H1 (cell line): ENCODE results near the gene SPEN. TPM values are rescaled to one million over a fixed set of nuclear protein-coding genes. Genes with fewer than 3 reads are reported as not detected.
A peak's percentile ranks its signal among the peaks of the same experiment; 100 is the strongest.

Source experiments
- CTCF ChIA-PET: fragments of 300-600 bp; sonication (Branson Sonifier 250); formaldehyde crosslinking; loops from one replicate; lab custom pipeline; 2021; ENCODE audit not compliant: partially characterized antibody; lab: Charles Lee
- POLR2A ChIA-PET: fragments of 300-600 bp; sonication (Branson Sonifier 250); formaldehyde crosslinking; loops from one replicate; lab custom pipeline; 2021; ENCODE audit warnings: inconsistent platforms; ENCODE audit not compliant: partially characterized antibody; lab: Charles Lee
- DNase-seq, 2 experiments: peaks; one replicate each; pipeline versions ENCODE4 v3.0.0 to v3.0.0-alpha.2; 2010 to 2022; ENCODE audit warnings: low spot score in 2 of 2, low read depth in 1 of 2, mixed read lengths in 1 of 2
- FAIRE-seq: peaks from 2 replicates; lab custom pipeline; 2011; peaks lifted over from hg19 to GRCh38; lab: Jason Lieb, UNC
- H2AFZ ChIP-seq: 2 replicates; pipeline ENCODE4 v1.8.1; 2012; ENCODE audit warnings: low read length, inconsistent platforms
- H2AK5ac ChIP-seq: 2 replicates; pipeline ENCODE4 v1.6.1; 2013; ENCODE audit warnings: low read depth, low read length
- H2BK120ac ChIP-seq: replicated peaks from 2 replicates; pipeline ENCODE3; 2013; ENCODE audit warnings: low read depth, low read length, inconsistent platforms
- H2BK12ac ChIP-seq: 2 replicates; pipeline ENCODE4 v1.6.1; 2013; ENCODE audit warnings: low read depth, low read length
- H2BK15ac ChIP-seq: 2 replicates; pipeline ENCODE4 v1.6.1; 2013; ENCODE audit warnings: low read length
- H2BK20ac ChIP-seq: 2 replicates; pipeline ENCODE4 v1.6.1; 2013; ENCODE audit warnings: low read length
- H2BK5ac ChIP-seq: 2 replicates; pipeline ENCODE4 v1.6.1; 2013; ENCODE audit warnings: low read depth, low read length
- H3K14ac ChIP-seq: 2 replicates; pipeline ENCODE4 v1.6.1; 2013; ENCODE audit warnings: inconsistent platforms; ENCODE audit not compliant: insufficient read length
- H3K18ac ChIP-seq: 2 replicates; pipeline ENCODE4 v1.6.1; 2013; ENCODE audit warnings: low read length; ENCODE audit errors: extremely low read depth
- H3K23ac ChIP-seq: 2 replicates; pipeline ENCODE4 v1.6.1; 2013; ENCODE audit warnings: inconsistent platforms; ENCODE audit not compliant: insufficient read length
- H3K23me2 ChIP-seq: 2 replicates; pipeline ENCODE4 v1.6.1; 2013; ENCODE audit warnings: low read depth, low read length
- H3K27ac ChIP-seq: 2 replicates; pipeline ENCODE4 v1.6.1; 2011; ENCODE audit warnings: low read depth, low read length, inconsistent platforms
- H3K27me3 ChIP-seq, 4 experiments: replicated peaks in 1 of 4; 1 replicate in 1 of 4; 2 replicates in 3 of 4; pipeline versions ENCODE4 v1.6.1 to v1.8.1; 2011 to 2013; ENCODE audit warnings: low read length in 3 of 4, mild to moderate bottlenecking in 3 of 4, inconsistent platforms in 2 of 4, mixed read lengths in 2 of 4, moderate library complexity in 1 of 4; ENCODE audit not compliant: control insufficient read depth in 3 of 4, insufficient read depth in 3 of 4; ENCODE audit errors: extremely low read depth in 1 of 4
- H3K36me3 ChIP-seq, 4 experiments: 2 replicates each; pipeline versions ENCODE4 v1.6.1 to v1.8.1; 2011 to 2013; ENCODE audit warnings: mild to moderate bottlenecking in 4 of 4, low read length in 3 of 4, moderate library complexity in 2 of 4, control low read depth in 1 of 4, inconsistent platforms in 1 of 4; ENCODE audit not compliant: insufficient read depth in 4 of 4, control insufficient read depth in 2 of 4
- H3K4ac ChIP-seq: replicated peaks from 2 replicates; pipeline ENCODE3; 2013; ENCODE audit warnings: low read length, low read depth, mixed read lengths, inconsistent platforms; ENCODE audit not compliant: insufficient read length
- H3K4me1 ChIP-seq, 4 experiments: replicated peaks in 1 of 4; 1 replicate in 1 of 4; 2 replicates in 3 of 4; pipeline versions ENCODE4 v1.6.1 to v1.8.1; 2011 to 2013; ENCODE audit warnings: low read length in 3 of 4, inconsistent platforms in 2 of 4, mixed read lengths in 1 of 4; ENCODE audit not compliant: insufficient read depth in 4 of 4, control insufficient read depth in 3 of 4
- H3K4me2 ChIP-seq, 2 experiments: 2 replicates each; pipeline versions ENCODE4 v1.6.1 to v1.8.1; 2011 to 2013; ENCODE audit warnings: low read depth in 2 of 2, low read length in 2 of 2, control low read depth in 1 of 2, inconsistent platforms in 1 of 2, mild to moderate bottlenecking in 1 of 2; ENCODE audit not compliant: insufficient read depth in 1 of 2
- H3K4me3 ChIP-seq, 4 experiments: fragments of 200-600, 300-600 bp in 1 of 4; sonication (generic), shearing (Covaris generic), sonication (Bioruptor Twin) in 1 of 4; 2 replicates each; pipeline versions ENCODE4 v1.5.1 to v1.8.1; 2011 to 2016; ENCODE audit warnings: low read length in 4 of 4, low read depth in 3 of 4, control low read depth in 2 of 4, inconsistent platforms in 2 of 4, mild to moderate bottlenecking in 2 of 4, mixed read lengths in 1 of 4, moderate library complexity in 1 of 4; ENCODE audit not compliant: insufficient read depth in 2 of 4; ENCODE audit errors: extremely low read depth in 1 of 4
- H3K56ac ChIP-seq: replicated peaks from 2 replicates; pipeline ENCODE3; 2013; ENCODE audit warnings: low read depth, mild to moderate bottlenecking, mixed read lengths, low read length, inconsistent platforms; ENCODE audit not compliant: insufficient read length
- H3K79me1 ChIP-seq: 2 replicates; pipeline ENCODE4 v1.6.1; 2013; ENCODE audit warnings: low read depth, low read length, control low read depth
- H3K79me2 ChIP-seq, 2 experiments: 2 replicates each; pipeline versions ENCODE4 v1.6.1 to v1.8.1; 2012 to 2013; ENCODE audit warnings: low read length in 2 of 2, mild to moderate bottlenecking in 2 of 2, inconsistent platforms in 1 of 2; ENCODE audit not compliant: insufficient read depth in 2 of 2, control insufficient read depth in 1 of 2
- H3K9ac ChIP-seq, 4 experiments: replicated peaks in 1 of 4; 1 replicate in 1 of 4; 2 replicates in 3 of 4; pipeline versions ENCODE4 v1.6.1 to v1.8.1; 2011 to 2013; ENCODE audit warnings: low read depth in 3 of 4, low read length in 3 of 4, control low read depth in 2 of 4, mild to moderate bottlenecking in 2 of 4, moderate library complexity in 2 of 4, inconsistent platforms in 1 of 4; ENCODE audit errors: extremely low read depth in 1 of 4
- H3K9me3 ChIP-seq, 2 experiments: 2 replicates each; pipeline versions ENCODE4 v1.6.1 to v1.8.1; 2012 to 2013; ENCODE audit warnings: mild to moderate bottlenecking in 2 of 2, moderate library complexity in 2 of 2, control low read depth in 1 of 2, inconsistent platforms in 1 of 2, low read depth in 1 of 2, low read length in 1 of 2, mixed read lengths in 1 of 2; ENCODE audit not compliant: insufficient read depth in 2 of 2
- H4K20me1 ChIP-seq, 2 experiments: replicated peaks in 1 of 2; 2 replicates each; pipeline versions ENCODE3 to v1.8.1; 2011 to 2013; ENCODE audit warnings: inconsistent platforms in 2 of 2, low read length in 2 of 2, mild to moderate bottlenecking in 1 of 2; ENCODE audit not compliant: insufficient read depth in 2 of 2, control insufficient read depth in 1 of 2
- H4K5ac ChIP-seq: 2 replicates; pipeline ENCODE4 v1.6.1; 2013; ENCODE audit warnings: low read length, low read depth, mixed read lengths, inconsistent platforms; ENCODE audit not compliant: insufficient read length
- H4K8ac ChIP-seq: 2 replicates; pipeline ENCODE4 v1.8.0; 2013; ENCODE audit warnings: mild to moderate bottlenecking, moderate library complexity, low read length, inconsistent platforms; ENCODE audit not compliant: insufficient read depth; ENCODE audit errors: extremely low read depth
- H4K91ac ChIP-seq: replicated peaks from 2 replicates; pipeline ENCODE3; 2013; ENCODE audit warnings: low read length, mixed read lengths, inconsistent platforms; ENCODE audit not compliant: insufficient read length
- BCL11A ChIP-seq, 2 experiments: IDR thresholded peaks; one replicate each; pipeline ENCODE4 v1.6.1; 2011; ENCODE audit warnings: low read depth in 2 of 2, low read length in 2 of 2, mild to moderate bottlenecking in 2 of 2
- CBX5 ChIP-seq: fragments of 300-800, 300-1000 bp; sonication (generic); IDR thresholded peaks from 2 replicates; pipeline ENCODE4 v1.7.1; 2016; ENCODE audit warnings: antibody characterized with exemption, low read length, low read depth
- CTCF ChIP-seq, 3 experiments: IDR thresholded peaks; 1 replicate in 2 of 3; 2 replicates in 1 of 3; pipeline versions ENCODE4 v1.5.1 to v1.6.1; 2011; ENCODE audit warnings: low read length in 3 of 3, mild to moderate bottlenecking in 3 of 3, inconsistent platforms in 2 of 3, low read depth in 1 of 3, moderate library complexity in 1 of 3; ENCODE audit not compliant: insufficient read depth in 1 of 3; ENCODE audit errors: control extremely low read depth in 1 of 3
- EP300 ChIP-seq, 2 experiments: IDR thresholded peaks; 1 replicate in 1 of 2; 2 replicates in 1 of 2; pipeline ENCODE4 v1.6.1; 2011 to 2012; ENCODE audit warnings: low read depth in 2 of 2, low read length in 2 of 2, mild to moderate bottlenecking in 2 of 2, borderline replicate concordance in 1 of 2, inconsistent platforms in 1 of 2, moderate library complexity in 1 of 2
- JUND ChIP-seq: IDR thresholded peaks from 2 replicates; pipeline ENCODE4 v1.6.1; 2011; ENCODE audit warnings: mild to moderate bottlenecking, improper control_type of control experiment, low read length
- POLR2A ChIP-seq, 2 experiments: IDR thresholded peaks; 1 replicate in 1 of 2; 2 replicates in 1 of 2; pipeline ENCODE4 v1.6.1; 2011; ENCODE audit warnings: low read depth in 2 of 2, low read length in 2 of 2, mild to moderate bottlenecking in 2 of 2; ENCODE audit errors: control extremely low read depth in 1 of 2
- SAP30 ChIP-seq: fragments of 300-600 bp; sonication (generic); IDR thresholded peaks from 2 replicates; pipeline ENCODE4 v1.7.1; 2012; ENCODE audit warnings: low read length, moderate library complexity, mild to moderate bottlenecking, inconsistent platforms; ENCODE audit not compliant: insufficient read depth, insufficient replicate concordance
- SIX5 ChIP-seq: IDR thresholded peaks from 2 replicates; pipeline ENCODE4 v1.6.1; 2011; ENCODE audit warnings: mild to moderate bottlenecking, low read depth, low read length
- SUZ12 ChIP-seq: fragments of 200-600 bp; sonication (generic); IDR thresholded peaks from 2 replicates; pipeline ENCODE4 v1.6.1; 2012; ENCODE audit warnings: mild to moderate bottlenecking, inconsistent platforms, low read length, moderate library complexity, mixed read lengths
- TBP ChIP-seq: IDR thresholded peaks from 2 replicates; pipeline ENCODE4 v1.6.1; 2011; ENCODE audit warnings: low read depth, low read length, improper control_type of control experiment
- WGBS, 2 experiments: shearing (Covaris generic) in 1 of 2; methylation state at CpG; one replicate each; pipeline versions ENCODE4 v1.1.6 to v1.1.7; 2013 to 2015; ENCODE audit warnings: low lambda C conversion rate in 2 of 2, mixed read lengths in 2 of 2, inconsistent platforms in 1 of 2, low coverage in 1 of 2, missing lambda C conversion rate in 1 of 2; ENCODE audit not compliant: insufficient replicate concordance in 2 of 2, insufficient coverage in 1 of 2, insufficient read length in 1 of 2; ENCODE audit errors: extremely low coverage in 1 of 2, missing lambda C conversion rate in 1 of 2; 5-methylcytosine and 5-hydroxymethylcytosine counted together
- polyA plus RNA-seq, 7 experiments: library from polyadenylated mRNA; depleted of rRNA in 3 of 7; stranded (reverse) in 5 of 7; unstranded in 2 of 7; fragments of >200 nt in 5 of 7; fragments of 200-250 nt in 2 of 7; gene quantifications; 1 replicate in 5 of 7; 2 replicates in 1 of 7; 4 replicates in 1 of 7; pipeline versions ENCODE4 v1.2.1 to v1.2.3, GENCODE V29; 2011 to 2013; ENCODE audit warnings: missing spikeins in 2 of 7, mixed read lengths in 2 of 7
- total RNA-seq: library from RNA; stranded (reverse); fragmentation: NEBNext Ultra II Directional; extraction: Animal tissue kit (Norgen Biotek cat#: 25700); gene quantifications from 2 replicates; pipeline ENCODE4 v1.2.1, GENCODE V29; 2021

Gene SPEN
- total and polyA plus RNA-seq, 2 of the 8 experiments (the other 6 are each of a cell fraction or from before 2014, with no cell fraction given) = 12.5 to 52.1 TPM

GRCh38 chr1:15937706-15938168 is 90.2 kb downstream of the SPEN start:
- Histone ChIP-seq H3K4me2 (no peak overlapping the region), H2BK15ac (no peak overlapping the region), H4K5ac (no peak overlapping the region), H3K9me3 (no peaks in the 10 kb centered on the region), H4K20me1 (peaks cover 2 to 15% of the 10 kb centered on the region in 2 experiments), H2BK12ac (no peak overlapping the region), H3K56ac (no peak overlapping the region), H4K8ac (no peak overlapping the region), H2AFZ (no peak overlapping the region), H4K91ac (no peak overlapping the region), H3K23ac (no peak overlapping the region), H3K36me3 (peaks cover 23 to 70% (median 37%) of the 10 kb centered on the region in 4 experiments), H2BK5ac (no peak overlapping the region; the same call in 1 of the 2 replicates), H3K9ac (0 out of 7 replicates have a peak overlapping the region, but pooled peaks of 2 of the 4 experiments have one; percentile 7 to 13), H2BK20ac (no peak overlapping the region), H3K27me3 (no peaks in the 10 kb centered on the region; a peak in 1 of 7 replicates), H3K23me2 (no peaks in the 10 kb centered on the region), H3K14ac (no peak overlapping the region), H3K4me3 (no peak overlapping the region), H2AK5ac (no peak overlapping the region), H3K27ac (peak overlapping the region; percentile 22; the same call in 1 of the 2 replicates), H3K4me1 (no peaks in the 10 kb centered on the region), H2BK120ac (no peak overlapping the region), H3K18ac (no peak overlapping the region), H3K79me2 (no peaks in the 10 kb centered on the region), H3K79me1 (no peaks in the 10 kb centered on the region; the same call in 1 of the 2 replicates), H3K4ac (no peak overlapping the region)
- 83% methylated on average over 14 of the region's 14 CpGs; no CpG with 5 or more reads in 1 of the 2 experiments for WGBS, 2 experiments
- DNase-seq (peak in 1 of 2 experiments; percentile 57), FAIRE-seq (no peak)
- CTCF ChIA-PET = interaction anchor here (0.7 to 4.2 kb wide), 21 partner anchors 11 to 149 kb away, joined by 3 to 30 read pairs (median 4); partner anchors contain the start of genes SPEN and UQCRHL
- POLR2A ChIA-PET = interaction anchor here (1.2 to 1.6 kb wide), 3 partner anchors 12 to 122 kb away, joined by 4 to 6 read pairs (median 5); no protein-coding TSS in a partner anchor
- no peak for TF ChIP-seq JUND
- no peak for TF ChIP-seq EP300 (IDR thresholded peaks at IDR 0.05; ENCODE audit: borderline replicate concordance in 1 of 2, low read depth in 2 of 2, low read length in 2 of 2)
- TF ChIP-seq CBX5 = no peak
- TF ChIP-seq SAP30 = no peak
- no peak for TF ChIP-seq SUZ12
- TF ChIP-seq TBP = no peak
- no peak for TF ChIP-seq BCL11A (IDR thresholded peaks at IDR 0.05; ENCODE audit: low read depth in 2 of 2, low read length in 2 of 2)
- TF ChIP-seq CTCF (IDR thresholded peaks at IDR 0.05; ENCODE audit: control extremely low read depth in 1 of 3, insufficient read depth in 1 of 3, low read depth in 1 of 3, low read length in 3 of 3) = peak in 2 of 3 experiments; percentile 40 to 53; a peak in 3 of 4 replicates
- TF ChIP-seq POLR2A (IDR thresholded peaks at IDR 0.05; ENCODE audit: control extremely low read depth in 1 of 2, low read depth in 2 of 2, low read length in 2 of 2) = no peak
- no peak for TF ChIP-seq SIX5
